ENCODE data around the gene BRSK1.

The BRSK1 gene

DNA sequence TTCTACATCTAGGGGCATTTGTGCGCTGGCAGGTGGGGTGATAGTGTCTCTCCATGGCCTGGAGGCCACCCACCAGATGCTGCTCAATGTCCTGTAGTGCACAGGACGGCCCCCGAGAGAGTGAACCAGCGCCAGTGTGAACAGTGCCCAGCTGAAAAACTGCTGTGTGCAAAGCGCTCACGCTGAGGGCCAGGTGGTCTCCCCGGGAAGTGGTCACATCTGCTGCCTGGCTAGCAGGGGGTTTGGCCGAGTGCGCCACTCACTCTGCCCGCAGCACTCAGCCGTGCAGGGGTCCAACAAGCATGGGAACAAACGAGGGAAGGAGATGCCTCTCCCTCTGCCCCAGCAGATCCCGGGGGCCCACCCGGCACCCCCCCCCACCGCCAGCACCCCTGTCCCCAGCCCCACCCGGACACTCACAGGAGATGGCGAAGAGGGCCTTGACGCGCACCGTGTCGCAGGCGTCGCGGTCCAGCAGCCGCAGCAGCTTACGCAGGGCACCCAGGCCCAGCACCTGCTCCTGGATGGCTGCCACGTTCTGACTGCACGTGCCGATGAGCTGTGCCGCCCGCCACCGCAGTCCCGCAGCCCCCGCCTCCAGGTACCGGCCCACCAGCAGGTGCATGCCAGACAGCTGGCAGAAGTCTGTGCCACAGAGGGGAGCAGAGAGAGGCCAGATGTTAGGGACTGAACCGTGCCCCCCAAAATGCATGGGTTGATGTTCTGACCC, 9.7 kb upstream of the BRSK1 start:
- no peak for DNase-seq (ENCODE audit: low spot score)

DNA sequence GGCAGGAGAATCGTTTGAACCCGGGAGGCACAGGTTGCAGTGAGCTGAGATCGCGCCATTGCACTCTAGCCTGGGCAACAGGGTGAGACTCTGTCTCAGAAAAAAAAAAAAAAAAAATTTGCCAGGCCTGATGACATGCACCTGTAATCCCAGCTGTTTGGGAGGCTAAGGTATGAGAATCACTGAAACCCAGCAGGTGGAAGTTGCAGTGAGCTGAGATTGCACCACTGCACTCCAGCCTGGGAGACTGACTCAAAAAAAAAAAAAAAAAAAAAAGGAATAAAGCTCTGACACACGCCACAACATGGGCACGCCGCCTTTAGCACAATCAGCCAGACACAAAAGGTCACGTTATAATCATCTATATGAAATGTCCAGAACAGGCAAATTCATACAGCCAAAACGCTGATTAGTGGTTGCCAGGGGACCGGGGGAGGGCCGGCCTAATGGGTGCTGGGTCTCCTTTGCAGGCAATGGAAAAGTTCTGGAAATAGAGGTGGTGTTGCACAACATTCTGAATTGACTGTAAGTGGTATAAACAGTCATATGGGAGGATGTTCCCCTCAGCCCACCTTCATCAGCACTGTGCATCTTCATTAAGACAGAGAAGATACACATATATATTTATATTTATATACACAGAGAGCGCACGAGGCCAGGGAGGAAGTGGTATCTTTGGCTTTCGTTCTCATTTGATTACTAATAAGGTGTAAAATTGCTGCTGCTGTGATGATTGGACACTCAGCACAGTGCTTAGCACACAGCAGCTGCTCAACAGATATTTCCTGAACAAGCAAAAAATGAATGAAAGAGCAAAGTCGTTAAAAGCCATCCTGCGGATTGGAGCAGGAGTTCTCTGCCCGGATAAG, 7.7 kb upstream of the BRSK1 start:
- no peak for DNase-seq (ENCODE audit: low spot score)

DNA sequence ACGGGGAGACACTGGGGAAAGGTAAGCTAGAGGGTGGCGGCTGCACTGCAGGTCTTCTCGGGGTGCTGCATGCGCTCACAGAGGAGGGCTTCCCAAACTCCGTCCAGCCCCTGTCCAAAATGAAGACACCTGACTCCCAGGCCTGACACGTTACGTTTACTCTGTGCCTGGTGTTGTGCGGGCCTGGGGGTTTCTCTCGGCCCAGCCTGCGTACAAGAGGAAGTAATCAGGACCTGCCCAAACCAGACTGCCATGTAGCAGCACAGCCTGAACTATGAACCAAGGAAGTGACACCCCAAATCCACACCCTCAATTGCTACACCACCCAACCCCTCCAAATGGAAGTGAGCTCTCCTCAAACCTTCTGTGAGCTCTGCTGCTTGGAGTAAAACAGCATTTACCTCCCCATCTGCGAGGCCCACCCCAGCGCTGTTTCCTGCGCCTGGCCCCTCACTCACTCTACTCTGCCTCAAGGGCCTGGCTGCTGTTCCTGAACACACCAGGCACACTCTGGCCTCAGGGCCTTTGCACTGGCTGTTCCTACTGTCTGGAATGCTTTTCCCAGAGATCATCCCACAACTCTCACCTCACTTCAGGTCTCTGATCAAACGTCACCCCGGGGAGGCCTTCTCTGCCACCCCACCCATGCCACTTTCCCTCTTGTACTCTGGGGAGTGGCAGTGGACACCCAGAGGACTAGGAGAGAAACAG, 6.9 kb upstream of the BRSK1 start:
- DNase-seq (ENCODE audit: low spot score): no peak

DNA sequence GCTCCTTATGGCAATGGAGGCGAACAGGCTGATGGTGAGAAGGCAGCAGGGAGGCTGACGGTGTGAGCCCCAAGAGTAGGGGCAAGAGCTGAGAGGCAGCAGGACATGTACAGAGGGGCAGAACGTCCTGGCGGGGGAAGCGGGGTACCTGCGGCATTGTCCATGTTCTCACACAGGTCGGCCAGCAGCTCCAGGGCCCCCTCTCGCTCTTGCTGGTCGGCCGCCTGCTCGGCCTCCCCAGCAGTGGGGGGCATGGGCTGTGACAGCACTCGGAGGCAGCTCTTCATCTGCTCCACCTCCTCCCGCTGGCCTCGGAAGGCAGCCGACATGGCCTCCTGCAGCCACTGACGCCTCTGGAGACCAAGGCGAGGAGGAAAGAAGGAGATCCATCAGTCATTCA, 6.3 kb upstream of the BRSK1 start:
- no peak for DNase-seq (ENCODE audit: low spot score)

DNA sequence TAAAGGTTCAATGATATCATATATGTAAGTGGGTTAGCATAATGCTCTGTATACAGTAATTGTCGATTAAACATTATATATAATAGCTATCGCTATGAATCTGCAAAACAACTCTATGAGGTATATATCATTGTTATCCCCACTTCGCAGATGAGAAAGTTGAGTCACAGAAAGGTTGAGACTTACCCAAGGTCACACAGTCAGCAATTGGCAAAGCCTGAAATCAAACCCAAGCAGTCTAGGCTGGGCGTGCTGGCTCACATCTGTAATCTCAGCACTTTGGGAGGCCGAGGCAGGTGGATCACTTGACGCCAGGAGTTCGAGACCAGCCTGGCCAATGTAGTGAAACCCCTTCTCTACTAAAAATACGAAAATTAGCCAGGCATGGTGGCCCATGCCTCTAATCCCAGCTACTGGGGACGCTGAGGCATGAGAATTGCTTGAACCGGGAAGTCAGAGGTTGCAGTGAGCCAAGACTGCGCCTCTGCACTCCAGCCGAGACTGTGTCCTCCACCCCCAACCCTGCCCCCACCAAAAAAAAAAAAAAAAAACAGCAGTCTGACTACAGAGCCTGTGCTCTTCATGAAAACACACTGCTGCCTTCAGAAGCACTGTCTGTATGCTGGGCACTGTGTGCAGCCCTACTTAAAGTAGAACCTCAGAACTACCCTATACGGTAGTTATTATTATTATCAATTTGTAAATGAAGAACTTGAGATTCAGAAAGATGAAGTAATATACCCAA, 5.2 kb upstream of the BRSK1 start:
- no peak for DNase-seq (ENCODE audit: low spot score)

DNA sequence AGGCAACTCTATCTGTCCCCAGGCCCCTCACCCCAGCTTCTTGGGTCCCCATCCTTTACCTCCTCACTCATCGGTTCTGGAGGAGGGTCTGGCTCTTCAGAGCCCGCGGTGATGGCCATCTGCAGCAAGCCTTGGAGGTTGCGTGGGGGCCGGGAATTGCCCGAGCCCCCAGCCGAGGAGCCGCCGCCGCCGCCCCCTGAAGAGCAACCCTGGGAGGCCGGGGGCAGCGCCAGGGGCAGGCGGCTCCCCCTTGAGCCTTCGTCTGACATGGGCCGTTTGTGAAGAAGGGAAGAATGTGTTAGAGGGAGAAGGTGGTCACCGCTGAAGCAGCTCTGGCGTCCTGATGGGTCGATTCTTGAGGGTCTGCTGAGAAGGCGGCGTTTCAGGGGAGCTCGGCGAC, 4.5 kb upstream of the BRSK1 start:
- DNase-seq (ENCODE audit: low spot score): no peak

DNA sequence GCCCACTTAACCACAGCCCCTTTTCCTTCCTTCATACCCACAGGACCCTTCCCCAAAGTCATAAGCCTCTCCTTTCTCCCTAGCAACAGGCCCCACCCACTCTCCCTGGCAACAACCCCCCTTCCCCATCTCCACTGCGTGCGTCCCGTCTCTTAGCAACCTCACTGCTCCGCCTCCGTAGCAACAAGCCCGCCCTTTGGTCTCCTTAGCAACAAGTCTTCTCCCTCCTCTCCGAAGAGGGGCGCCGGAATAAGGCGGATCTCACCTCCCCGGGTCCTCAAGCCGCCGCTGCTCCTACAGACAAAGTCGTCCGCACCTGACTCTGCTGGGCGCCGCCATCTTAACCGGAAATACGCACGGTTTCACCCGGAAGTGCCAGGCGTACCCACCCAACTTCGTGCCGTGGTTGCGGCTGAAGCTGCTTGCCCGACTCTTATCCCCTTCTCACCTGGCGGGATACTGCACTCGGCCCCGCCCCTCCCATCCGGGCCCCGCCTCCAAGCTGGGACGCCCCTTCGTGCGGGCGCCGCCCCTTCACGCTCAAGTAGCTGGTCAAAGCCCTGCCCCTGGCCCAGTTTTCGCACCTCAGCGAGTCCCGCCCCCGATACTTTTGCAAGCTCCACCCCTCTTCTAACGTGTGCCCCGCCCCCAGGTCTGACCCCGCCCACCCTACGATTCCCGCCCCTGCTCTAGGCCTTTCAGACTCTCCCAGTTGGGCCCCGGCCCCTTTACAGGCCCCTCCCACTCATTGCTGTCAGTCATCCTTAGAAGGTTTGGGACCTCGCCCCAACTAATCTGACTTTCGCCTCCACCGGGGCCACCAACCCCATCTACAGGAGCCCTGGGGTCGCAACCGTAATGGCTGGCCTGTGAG, 3.8 kb upstream of the BRSK1 start, which contains the start of gene HSPBP1:
Gene HSPBP1, minus strand, starts transcription at position 341 of the 874 bp plus-strand sequence. CDS start 502 bp downstream, outside the sequence.
- peak; percentile 92 for DNase-seq (ENCODE audit: low spot score)

DNA sequence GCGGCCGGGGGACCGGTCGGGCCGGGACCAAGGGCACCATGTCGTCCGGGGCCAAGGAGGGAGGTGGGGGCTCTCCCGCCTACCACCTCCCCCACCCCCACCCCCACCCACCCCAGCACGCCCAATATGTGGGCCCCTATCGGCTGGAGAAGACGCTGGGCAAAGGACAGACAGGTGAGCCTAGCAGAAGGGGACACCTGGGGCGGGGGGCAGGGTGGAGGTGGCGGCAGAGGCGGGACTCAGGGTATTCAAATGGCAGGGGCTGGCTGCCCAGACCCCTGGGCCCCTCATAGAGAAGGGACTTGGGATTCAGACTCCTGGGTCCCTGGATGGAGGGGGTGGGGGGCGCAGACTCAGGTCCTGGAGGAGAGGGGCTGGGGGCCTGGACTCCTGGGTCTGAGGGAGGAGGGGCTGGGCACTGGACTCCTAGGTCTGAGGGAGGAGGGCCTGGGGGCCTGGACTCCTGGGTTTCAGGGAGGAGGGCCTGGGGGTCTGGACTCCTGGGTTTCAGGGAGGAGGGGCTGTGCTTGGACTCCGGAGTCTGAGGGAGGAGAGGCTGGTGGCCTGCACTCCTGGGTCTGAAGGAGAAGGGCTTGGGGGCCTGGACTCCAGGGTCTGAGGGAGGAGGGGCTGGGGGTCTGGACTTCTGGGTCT, 735 bp downstream of the BRSK1 start:
- DNase-seq (ENCODE audit: low spot score): no peak

DNA sequence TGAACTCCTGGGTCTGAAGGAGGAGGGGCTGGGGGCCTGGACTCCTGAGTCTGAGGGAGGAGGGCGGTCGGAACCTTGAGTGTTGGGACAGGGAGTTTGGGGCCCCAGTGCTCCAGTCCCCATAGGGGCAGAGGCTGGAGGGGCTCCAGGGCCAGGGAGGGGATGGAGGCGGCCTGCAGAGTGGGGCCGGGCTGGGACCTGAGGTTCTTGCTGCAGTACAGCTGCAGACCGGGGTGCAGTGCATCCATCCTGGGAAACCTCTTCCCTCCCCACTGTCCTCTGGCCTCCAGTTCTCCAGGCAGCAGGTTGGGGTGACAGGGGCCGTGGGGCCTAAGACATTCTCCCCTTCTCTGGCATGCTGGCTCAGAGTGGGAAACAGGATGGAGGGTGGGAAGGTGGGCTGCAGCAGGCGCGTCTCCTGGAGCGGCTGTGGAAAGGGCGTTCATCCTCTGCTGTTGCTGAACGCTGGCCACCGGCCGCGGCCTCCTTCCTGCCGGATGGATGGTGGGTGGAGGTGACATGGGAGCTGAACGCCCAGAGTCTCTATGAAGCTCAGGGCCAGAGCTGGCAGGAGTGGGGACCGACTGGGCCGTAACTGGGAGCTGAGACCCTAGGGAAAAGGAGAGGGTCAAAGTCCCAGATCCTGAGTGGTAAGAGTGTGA, 1.6 kb downstream of the BRSK1 start:
- DNase-seq (ENCODE audit: low spot score): no peak

DNA sequence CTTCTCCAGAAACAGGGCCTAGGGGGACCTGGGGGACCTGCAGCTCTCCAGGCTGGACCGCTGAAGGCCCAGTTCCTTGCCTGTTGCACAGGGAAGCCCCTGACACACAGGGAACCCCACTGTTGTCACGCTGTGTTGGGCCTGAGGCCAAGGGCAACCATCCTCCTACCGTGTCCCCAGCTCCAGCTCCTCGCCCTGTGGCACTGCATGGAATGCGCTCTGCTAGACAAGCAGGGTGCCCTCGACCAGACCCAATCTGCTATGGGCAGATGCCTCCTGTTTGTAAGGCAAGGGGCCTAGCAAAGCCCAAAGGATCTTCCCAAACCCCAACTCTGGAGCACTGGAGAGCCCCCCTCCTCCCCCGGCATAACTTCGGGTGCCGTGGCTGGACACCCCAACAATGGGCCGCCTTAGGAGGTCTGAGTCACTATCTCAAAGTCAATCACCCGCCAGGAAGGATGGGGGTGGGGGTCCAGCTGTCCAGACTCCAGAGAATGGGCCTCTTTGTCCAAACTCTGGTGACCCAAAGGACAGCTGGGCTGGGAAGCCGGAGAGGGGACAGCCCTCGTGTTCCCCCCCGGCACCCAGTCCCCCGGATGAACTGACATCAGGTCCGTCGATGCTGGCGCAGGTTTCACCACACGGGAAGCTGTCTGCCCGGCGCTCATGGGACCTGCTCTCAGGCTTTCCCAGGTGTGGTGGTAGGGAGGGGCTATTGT, 3.7 kb downstream of the BRSK1 start:
- no peak for DNase-seq (ENCODE audit: low spot score)

DNA sequence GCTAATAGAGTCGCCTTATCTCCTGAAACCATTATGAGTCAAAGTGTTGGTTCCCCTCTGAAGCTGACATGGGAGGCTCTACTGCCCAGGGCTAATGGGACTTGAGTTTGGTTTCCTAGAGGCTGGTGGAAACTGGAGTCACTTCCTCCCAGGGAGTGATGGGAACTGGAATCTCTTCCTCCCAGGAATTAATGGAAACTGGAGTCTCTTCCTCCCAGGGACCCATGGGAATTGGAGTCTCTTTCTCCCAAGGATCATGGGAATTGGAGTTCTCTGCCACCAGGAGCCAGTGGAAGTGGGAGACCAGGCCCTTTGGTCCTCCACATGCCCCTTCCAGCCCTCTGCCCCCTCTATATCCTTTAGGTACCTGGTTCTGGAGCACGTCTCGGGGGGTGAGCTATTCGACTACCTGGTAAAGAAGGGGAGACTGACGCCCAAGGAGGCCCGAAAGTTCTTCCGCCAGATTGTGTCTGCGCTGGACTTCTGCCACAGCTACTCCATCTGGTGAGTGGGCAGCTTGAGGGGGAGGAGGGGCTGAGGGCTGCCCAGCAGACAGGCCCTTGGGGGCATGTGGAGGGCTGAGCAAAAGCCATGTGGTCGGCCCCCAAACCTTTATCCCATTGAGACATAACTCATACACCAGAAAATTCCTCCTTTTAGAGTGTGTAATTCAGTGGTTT, 5.5 kb downstream of the BRSK1 start:
- no peak for DNase-seq (ENCODE audit: low spot score)

DNA sequence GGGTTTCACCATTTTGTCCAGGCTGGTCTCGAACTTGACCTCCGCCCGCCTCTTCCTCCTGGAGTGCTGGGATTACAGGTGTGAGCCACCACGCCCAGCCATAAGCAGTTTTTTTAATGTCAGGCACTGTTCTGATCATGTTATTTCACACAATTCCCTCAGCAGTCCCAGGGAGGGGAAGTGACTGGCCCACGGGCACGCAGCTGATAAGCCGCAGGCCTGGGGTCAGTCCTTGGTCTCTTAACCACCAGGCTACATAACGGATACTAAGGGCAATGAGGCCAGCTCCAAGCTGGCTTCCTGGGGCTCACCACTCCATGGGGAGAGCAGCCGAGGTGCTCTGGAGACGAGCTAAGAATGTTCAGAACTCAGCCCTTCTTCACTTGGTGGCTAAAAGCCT, 13.5 kb downstream of the BRSK1 start:
- DNase-seq (ENCODE audit: low spot score): no peak

DNA sequence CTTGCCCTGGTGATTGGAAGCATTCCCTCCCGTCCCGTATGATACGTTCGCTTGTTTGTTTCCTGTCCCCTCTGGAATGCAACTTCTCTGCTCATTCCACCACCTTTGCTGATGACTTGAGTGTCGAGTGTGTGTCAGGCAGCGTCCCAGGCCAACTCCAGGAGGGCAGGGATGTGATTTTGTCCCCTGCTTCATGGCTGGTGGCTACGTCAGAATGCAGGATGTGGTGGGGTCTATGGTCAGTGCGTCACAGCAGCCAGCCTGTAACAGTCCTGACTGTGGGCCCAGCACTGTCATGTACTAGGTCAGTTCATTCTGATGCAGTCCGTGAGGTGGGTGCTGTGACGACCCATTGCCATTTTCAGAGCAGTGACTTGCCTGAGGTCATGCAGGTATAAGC, 16.2 kb downstream of the BRSK1 start:
- no peak for DNase-seq (ENCODE audit: low spot score)

DNA sequence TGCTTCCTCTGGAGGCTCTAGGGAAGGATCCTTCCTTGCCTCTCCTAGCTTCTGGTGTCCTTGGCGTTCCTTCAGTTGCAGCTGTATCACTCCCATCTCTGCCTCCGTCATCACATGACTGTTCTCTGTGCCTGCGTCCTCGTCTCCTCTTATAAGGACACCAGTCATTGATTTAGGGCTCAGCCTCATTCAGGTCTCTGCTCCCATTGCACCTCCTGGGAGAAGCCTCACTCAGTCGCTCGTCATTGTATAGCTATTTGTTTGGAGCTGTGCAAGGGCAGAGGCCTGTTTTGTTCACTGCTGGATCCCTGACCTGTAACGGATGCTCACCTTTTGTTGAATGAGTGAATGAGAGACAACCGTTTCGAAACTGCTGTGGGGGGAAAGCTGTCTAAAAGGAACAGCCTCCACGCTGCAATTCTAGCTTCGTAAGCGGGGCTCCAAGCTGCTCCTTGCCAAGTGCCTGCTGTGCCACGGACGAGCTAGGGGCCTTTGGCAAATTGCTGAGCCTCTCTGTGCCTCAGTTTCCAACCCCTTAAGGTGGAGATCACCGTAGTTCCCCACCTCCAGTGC, 17.2 kb downstream of the BRSK1 start:
- no peak for DNase-seq (ENCODE audit: low spot score)

DNA sequence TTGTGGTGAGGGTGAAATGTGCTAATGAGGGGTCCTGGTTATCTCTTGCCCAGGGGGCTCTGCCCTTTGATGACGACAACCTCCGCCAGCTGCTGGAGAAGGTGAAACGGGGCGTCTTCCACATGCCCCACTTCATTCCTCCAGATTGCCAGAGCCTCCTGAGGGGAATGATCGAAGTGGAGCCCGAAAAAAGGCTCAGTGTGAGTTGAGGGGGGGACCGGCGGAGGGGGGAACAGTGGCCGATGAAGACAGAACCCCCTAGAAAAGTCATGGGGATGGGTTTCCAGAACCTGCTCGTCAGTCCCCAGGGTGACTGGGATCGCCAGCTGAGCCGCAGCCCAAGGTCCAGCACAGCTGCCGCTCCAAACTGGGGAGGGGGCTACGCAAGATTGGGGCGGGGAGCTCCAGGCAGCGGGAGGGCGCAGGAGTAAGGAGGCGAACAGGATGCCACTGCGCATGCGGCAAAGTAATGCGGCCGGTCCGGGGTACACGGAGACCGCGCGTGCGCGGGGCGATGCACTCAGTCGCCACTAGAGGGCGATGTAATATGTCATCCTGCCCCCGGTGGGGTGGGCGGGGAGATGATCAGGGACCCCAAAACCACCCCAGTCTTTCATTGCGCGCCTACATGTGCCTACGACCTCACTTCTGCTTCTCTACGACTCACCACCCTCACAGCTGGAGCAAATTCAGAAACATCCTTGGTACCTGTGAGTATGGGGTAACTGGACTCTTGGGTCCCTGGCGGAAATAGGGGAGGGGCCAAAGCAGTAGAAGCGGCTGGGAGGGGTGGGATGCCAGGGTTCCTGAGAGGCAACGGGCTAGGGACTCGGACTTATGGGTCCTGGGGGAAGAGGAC, 17.9 kb downstream of the BRSK1 start:
- peak; percentile 86 for DNase-seq (ENCODE audit: low spot score)

DNA sequence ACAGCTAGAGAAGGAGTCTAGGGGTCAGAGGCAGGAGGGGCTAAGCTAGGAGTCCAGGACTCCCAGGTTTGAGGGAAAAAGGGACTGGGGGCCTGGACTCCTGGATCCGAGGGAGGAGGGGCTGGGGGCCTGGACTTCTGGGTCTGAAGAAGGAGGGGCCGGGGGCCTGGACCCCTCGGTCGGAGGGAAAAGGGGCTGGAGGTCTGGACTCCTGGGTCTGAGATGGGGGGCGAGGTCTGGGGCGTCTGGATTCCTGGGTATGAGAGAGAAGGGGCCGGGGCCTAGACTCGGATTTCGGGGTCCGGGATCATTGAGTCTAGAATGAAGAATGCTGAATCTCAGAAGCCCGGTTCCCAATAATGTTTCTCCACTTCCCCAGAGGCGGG, 18.5 kb downstream of the BRSK1 start:
- no peak for DNase-seq (ENCODE audit: low spot score)

DNA sequence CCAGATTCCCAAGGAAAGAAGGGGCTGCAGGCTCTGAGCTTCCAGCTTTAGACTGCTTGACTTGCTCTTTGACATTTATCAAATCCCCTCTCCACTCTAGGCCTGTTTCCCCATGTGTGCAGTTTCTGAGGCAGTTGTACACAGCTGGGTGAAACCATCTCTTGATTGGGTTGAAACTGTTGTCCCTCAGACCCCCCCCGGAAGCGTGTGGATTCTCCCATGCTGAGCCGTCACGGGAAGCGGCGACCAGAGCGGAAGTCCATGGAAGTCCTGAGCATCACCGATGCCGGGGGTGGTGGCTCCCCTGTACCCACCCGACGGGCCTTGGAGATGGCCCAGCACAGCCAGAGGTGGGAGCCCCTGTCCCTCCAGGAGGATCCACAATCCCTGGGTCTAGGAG, 19.7 kb downstream of the BRSK1 start:
- no peak for DNase-seq (ENCODE audit: low spot score)
